Measurements from ENCODE around the gene NPEPL1. TPM values are rescaled to one million over a fixed set of nuclear protein-coding genes. Genes with fewer than 3 reads are reported as not detected.

Gene NPEPL1
- total RNA-seq, 1 donor from 2014 or later, result 41.6 TPM

DNA sequence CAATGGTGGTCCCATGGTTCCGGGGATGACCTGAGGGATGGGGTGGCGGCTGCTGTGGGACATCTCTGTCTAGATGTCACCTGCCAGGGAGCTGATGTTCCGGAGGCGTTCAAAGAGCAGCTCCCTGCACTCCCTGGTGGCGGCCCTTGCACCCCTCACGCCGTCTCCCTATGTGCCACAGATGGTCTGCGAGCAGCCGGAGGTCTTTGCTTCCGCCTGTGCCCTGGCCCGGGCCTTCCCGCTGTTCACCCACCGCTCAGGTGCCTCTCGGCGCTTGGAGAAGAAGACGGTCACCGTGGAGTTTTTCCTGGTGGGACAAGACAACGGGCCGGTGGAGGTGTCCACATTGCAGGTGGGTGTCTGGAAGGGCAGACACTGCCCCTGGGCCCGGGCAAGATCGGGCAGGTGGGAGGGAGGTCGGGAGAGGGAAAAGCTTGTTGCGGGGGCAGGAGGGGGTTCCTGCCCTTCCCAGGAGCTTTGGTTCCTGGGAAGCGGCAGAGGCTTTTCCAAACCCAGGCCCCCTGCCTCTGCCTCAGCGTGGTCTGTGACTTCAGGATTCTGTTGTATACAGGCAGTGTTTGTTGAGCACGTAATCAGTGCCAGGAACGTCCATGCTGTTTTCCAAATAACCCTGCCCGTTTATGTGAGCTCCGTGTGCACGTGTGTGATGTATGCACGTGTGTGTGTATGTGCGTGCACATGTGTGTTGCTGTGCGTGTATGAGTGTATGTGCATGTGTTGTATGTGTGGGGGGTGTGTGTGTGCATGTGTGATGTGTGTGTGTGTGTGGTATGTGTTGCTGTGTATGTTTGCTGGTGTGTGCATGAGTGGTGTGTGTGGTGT is 1.9 kb downstream of the NPEPL1 start:
- no peak for ATAC-seq
- Histone ChIP-seq H3K4me1 (peaks cover 34% of the 10 kb centered on the region), H3K27ac (no peak overlapping the region), H3K9me3 (no peaks in the 10 kb centered on the region), H3K27me3 (no peaks in the 10 kb centered on the region), H3K4me3 (no peak overlapping the region), H3K36me3 (peaks cover 36% of the 10 kb centered on the region)
- peak; percentile 60 for DNase-seq
- TF ChIP-seq, protein P1, sequence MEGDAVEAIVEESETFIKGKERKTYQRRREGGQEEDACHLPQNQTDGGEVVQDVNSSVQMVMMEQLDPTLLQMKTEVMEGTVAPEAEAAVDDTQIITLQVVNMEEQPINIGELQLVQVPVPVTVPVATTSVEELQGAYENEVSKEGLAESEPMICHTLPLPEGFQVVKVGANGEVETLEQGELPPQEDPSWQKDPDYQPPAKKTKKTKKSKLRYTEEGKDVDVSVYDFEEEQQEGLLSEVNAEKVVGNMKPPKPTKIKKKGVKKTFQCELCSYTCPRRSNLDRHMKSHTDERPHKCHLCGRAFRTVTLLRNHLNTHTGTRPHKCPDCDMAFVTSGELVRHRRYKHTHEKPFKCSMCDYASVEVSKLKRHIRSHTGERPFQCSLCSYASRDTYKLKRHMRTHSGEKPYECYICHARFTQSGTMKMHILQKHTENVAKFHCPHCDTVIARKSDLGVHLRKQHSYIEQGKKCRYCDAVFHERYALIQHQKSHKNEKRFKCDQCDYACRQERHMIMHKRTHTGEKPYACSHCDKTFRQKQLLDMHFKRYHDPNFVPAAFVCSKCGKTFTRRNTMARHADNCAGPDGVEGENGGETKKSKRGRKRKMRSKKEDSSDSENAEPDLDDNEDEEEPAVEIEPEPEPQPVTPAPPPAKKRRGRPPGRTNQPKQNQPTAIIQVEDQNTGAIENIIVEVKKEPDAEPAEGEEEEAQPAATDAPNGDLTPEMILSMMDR (IDR thresholded peaks at IDR 0.05), result no peak
- intact Hi-C loops (cut with DNase I), result no loop called here

DNA sequence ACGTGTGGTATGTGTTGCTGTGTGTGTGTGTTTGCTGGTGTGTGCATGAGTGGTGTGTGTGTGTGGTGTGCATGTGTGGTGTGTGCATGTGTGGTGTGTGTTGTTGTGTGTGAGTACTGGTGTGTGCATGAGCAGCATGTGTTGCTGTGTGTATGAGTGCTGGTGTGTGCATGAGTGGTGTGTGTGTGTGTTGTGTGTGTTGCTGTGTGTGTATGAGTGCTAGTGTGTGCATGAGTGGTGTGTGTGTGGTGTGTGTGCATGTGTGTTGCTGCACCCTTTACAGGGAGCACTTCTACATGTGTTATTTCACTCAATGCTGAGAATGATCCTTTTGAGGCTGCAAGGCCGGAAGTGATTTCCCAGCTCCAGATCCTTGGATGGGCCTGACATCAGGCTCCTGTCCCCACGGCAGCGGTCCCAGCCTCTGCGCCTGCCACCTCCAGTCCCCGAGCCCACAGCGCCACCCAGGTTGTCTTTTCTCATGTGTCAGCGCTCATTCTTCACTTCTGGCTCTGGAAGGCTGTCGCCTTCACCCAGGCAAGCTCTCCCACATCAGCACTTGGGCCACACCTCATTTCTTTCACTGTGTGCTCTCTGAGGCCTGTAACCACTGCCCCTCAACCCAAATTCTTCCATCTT is 2.6 kb downstream of the NPEPL1 start:
- Histone ChIP-seq H3K27ac (no peak overlapping the region), H3K9me3 (no peaks in the 10 kb centered on the region), H3K27me3 (no peaks in the 10 kb centered on the region), H3K4me1 (peaks cover 31% of the 10 kb centered on the region), H3K4me3 (no peak overlapping the region), H3K36me3 (peaks cover 43% of the 10 kb centered on the region)
- DNase-seq, result no peak
- ATAC-seq, result no peak
- TF ChIP-seq, protein P1 (IDR thresholded peaks at IDR 0.05), result no peak
- intact Hi-C loops (cut with DNase I), result no loop called here

DNA sequence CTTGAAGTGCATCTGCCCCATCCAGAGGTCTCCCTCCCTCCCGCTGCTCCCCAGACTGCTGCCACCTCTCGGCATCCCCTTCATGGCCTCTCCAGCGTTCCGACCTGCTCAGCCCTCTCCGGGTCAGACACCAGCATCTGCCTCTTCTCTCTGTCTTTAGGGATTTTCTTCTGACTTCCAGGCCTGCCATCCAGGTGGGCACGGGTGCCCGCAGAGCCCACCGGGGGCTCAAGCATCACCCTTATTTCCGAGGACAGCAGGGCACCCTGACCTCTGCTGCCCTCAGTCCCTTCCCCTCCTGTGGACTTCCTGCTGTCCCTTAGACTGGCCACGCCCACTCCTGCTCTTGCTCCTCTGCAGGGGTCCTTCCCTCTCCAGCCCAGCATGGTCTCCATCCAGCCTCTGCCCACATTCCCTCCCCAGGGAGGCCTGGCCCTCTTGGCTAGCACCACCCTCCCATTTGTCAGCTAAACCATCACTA is 3.3 kb downstream of the NPEPL1 start:
- no peak for DNase-seq
- Histone ChIP-seq H3K36me3 (peaks cover 43% of the 10 kb centered on the region), H3K9me3 (no peaks in the 10 kb centered on the region), H3K27ac (no peak overlapping the region), H3K27me3 (no peaks in the 10 kb centered on the region), H3K4me3 (no peak overlapping the region), H3K4me1 (peaks cover 24% of the 10 kb centered on the region)
- ATAC-seq, result no peak
- intact Hi-C loops (cut with DNase I), result no loop called here
- TF ChIP-seq, protein P1 (IDR thresholded peaks at IDR 0.05), result no peak

DNA sequence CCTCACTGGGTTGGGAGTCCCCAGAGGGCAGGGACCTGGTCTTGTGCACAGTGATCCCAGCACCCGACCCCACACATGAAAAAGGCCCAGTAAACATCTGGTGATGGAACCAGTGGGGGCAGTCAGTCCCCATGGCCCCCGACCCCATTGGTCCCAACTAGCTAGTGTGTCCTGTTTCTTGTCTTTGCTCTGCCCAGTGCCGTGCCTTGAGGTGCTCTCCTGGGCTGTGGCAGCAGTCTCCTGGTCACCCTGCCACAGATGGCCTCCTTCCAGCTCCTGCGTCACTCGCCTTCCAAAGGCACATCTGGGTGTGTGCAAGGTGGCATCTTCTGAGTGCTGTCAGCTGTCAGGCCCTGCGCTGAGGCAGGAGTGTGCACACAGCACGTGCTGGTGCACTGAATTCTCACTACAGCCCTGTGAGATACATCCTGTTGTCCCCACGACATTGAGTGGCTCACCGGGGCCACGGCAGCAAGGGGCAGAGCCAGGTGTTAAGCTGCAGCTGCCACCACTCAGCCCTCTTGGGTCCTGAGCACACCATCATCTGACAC is 3.9 kb downstream of the NPEPL1 start:
- DNase-seq (peak; percentile 58), ATAC-seq (no peak)
- peaks cover 45% of the 10 kb centered on the region for H3K36me3 ChIP-seq
- no peaks in the 10 kb centered on the region for H3K9me3 ChIP-seq
- intact Hi-C loops (cut with DNase I), result no loop called here
- no peaks in the 10 kb centered on the region for H3K27me3 ChIP-seq
- TF ChIP-seq, protein P1 (IDR thresholded peaks at IDR 0.05), result no peak
- no peak overlapping the region for H3K27ac ChIP-seq
- no peak overlapping the region for H3K4me3 ChIP-seq
- peaks cover 18% of the 10 kb centered on the region for H3K4me1 ChIP-seq

DNA sequence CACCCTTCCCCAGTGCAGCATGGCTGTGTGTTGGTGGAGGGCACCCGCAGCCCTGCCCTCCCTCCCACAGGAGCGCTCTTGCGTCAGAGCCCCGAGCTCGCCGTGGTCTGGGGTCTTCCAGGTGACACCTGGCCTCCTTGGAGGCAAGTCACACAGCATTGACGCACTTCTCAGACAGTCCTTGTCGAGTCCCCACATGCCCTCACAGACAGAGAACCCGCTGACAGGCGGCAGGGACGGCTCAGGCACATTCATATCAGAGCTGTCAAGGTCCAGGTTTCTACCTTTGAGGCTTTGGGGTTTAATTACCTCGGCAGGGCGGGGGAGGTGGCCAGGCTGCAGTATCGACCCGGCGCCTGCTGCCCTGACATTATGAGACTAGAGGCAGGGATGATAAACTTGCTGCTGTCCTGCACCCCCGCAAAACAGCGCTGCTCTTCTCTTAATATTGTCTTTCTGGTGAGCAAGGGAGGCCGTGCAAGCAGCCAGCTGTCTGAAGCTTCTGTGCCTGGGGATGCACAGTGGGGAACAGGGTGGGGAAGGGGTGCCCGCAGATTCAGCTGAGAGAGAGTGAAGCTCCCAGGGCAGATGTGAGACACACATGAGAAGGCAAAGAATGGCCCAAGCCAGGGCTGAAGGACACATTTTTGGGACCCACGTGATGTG is 4.7 kb downstream of the NPEPL1 start:
- Histone ChIP-seq H3K4me3 (no peak overlapping the region), H3K27me3 (no peaks in the 10 kb centered on the region), H3K27ac (no peak overlapping the region), H3K9me3 (no peaks in the 10 kb centered on the region), H3K36me3 (peaks cover 53% of the 10 kb centered on the region), H3K4me1 (peaks cover 13% of the 10 kb centered on the region)
- DNase-seq (peak; percentile 51), ATAC-seq (no peak)
- TF ChIP-seq, protein P1 (IDR thresholded peaks at IDR 0.05), result no peak
- intact Hi-C loops (cut with DNase I), result no loop called here

Measured in upper lobe of right lung (tissue), 1 donor.